CD4-positive, alpha-beta T cell treated with Interleukin-17A for 1 hour (primary cell): ENCODE results near the gene DNAJB5.
A peak's percentile ranks its signal among the peaks of the same experiment; 100 is the strongest.
"Not testable (repeated sequence)": the region's sequence is repeated elsewhere in the genome, so short reads cannot be mapped to it uniquely, and the experiment has no call there.

Source experiments
- DNase-seq: peaks from one replicate; pipeline ENCODE4 v3.0.0-alpha.2; 2020

DNAJB5 gene

GRCh38 chr9:35001285-35001677 is 11.7 kb downstream of the DNAJB5 start:
- no peak for DNase-seq

GRCh38 chr9:35001803-35002502 is 12.4 kb downstream of the DNAJB5 start:
- DNase-seq, result no peak

- DNase-seq, result no peak
These were observed 13.1 kb downstream of the DNAJB5 start for GRCh38 chr9:35002623-35003022.

GRCh38 chr9:35004299-35004698 is 14.8 kb downstream of the DNAJB5 start:
- DNase-seq, result not testable (repeated sequence)

GRCh38 chr9:35010351-35010958 is 20.9 kb downstream of the DNAJB5 start:
- DNase-seq, result no peak

GRCh38 chr9:35014517-35014916 is 25.0 kb downstream of the DNAJB5 start:
- DNase-seq, result no peak

- not testable (repeated sequence) for DNase-seq
These were observed 33.9 kb downstream of the DNAJB5 start for GRCh38 chr9:35023443-35023842.

- no peak for DNase-seq
These were observed 37.1 kb downstream of the DNAJB5 start for GRCh38 chr9:35026671-35027070.

GRCh38 chr9:35027374-35027773 is 37.8 kb downstream of the DNAJB5 start:
- DNase-seq, result no peak

- no peak for DNase-seq
These were observed 38.3 kb downstream of the DNAJB5 start for GRCh38 chr9:35027860-35028259.

GRCh38 chr9:35028341-35028740 is 38.8 kb downstream of the DNAJB5 start:
- no peak for DNase-seq

- DNase-seq, result no peak
These were observed 39.7 kb downstream of the DNAJB5 start for GRCh38 chr9:35029241-35029640.

- no peak for DNase-seq
These were observed 40.3 kb downstream of the DNAJB5 start for GRCh38 chr9:35029852-35030251.

GRCh38 chr9:35033101-35033500 is 43.6 kb downstream of the DNAJB5 start:
- no peak for DNase-seq

GRCh38 chr9:35035851-35036701 is 46.5 kb downstream of the DNAJB5 start:
- DNase-seq, result peak; percentile 49

GRCh38 chr9:35042081-35042604 is 52.6 kb downstream of the DNAJB5 start:
- no peak for DNase-seq

GRCh38 chr9:35042891-35043545 is 53.5 kb downstream of the DNAJB5 start:
- no peak for DNase-seq

GRCh38 chr9:35044071-35044470 is 54.5 kb downstream of the DNAJB5 start:
- DNase-seq, result no peak
